GM10266 (cell line): ENCODE results near the gene ZNF284.

Source experiments
- DNase-seq: peaks from one replicate; pipeline ENCODE4 v3.0.0; 2012; ENCODE audit errors: extremely low spot score
- CTCF ChIP-seq: IDR thresholded peaks from 2 replicates; pipeline ENCODE4 v1.5.1; 2012; ENCODE audit warnings: mild to moderate bottlenecking, low read depth; ENCODE audit not compliant: control insufficient read depth, insufficient read depth; ENCODE audit errors: missing control alignments

ZNF284 gene

DNA sequence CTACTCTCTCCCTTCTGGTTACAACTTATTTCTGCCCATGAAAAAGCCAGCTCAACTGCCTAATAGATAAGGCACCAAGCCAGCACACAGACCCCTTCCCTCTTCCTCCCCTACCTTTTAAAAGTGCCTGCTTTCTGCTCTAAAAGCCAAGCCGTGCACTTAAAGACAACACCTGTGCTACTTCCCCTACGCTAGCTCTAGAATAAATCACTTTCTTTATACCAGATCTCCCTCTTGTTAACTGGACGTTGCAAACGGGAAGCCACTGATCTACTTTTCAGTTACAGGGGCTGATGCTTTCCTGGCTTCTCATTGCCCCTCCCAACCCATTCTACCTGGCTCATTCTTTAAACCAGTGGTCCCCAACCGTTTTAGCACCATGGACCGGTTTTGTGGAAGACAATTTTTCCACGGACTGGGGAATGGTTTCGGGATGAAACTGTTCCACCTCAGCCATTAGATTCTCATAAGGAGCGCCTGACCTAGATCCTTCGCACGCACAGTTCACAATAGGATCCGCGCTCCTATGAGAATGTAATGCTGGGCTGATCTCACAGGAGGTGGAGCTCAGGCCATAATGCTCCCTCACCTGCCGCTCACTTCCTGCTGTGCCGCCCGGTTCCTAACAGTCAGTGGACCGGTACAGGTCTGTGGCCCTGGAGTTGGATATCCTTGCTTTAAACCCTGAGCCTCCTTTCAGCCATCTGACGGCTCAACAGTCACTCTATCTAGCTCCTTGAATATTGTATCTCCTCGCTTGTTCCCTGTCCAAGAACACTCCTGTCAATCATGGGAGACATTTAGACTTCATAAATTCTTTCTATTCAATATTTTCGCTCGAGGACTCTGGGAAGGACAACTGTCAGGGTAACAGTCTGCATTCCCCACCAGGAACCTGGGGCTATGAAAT is 21.0 kb upstream of the ZNF284 start:
- no peak for DNase-seq
- no peak for TF ChIP-seq CTCF

- peak; percentile 64 for DNase-seq
- TF ChIP-seq CTCF, result no peak
Observed at GRCh38 chr19:44051650-44052402, 20.1 kb upstream of the ZNF284 start, which contains the start of gene ZNF223. Gene ZNF223, plus strand, starts transcription at chr19:44052036. Its CDS starts 3,141 bp downstream, at chr19:44055177.

- no peak for DNase-seq
- no peak for TF ChIP-seq CTCF
Observed at GRCh38 chr19:44055870-44056269, 16.1 kb upstream of the ZNF284 start.

DNA sequence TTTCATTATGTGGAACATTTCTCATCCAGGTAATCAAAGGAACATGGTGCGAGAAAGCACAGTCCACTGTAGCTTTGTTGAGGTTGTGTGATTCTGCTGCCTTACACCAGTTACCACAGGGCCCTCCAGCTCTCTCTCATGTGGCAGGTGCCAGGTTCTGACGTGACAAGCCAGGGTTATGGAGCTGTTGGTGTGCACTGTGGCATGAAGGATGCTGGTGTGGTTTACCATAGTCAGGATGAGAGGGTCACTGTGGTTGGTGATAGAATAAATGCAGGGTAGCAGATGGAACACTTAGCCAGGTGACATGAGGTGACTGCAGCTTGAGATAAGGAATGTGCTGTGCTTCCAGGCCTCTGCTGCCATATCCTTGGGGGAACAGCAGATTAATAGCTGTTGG is 12.7 kb upstream of the ZNF284 start:
- no peak for DNase-seq
- no peak for TF ChIP-seq CTCF

GRCh38 chr19:44061038-44061437 is 10.9 kb upstream of the ZNF284 start:
- DNase-seq, result no peak
- no peak for TF ChIP-seq CTCF

DNA sequence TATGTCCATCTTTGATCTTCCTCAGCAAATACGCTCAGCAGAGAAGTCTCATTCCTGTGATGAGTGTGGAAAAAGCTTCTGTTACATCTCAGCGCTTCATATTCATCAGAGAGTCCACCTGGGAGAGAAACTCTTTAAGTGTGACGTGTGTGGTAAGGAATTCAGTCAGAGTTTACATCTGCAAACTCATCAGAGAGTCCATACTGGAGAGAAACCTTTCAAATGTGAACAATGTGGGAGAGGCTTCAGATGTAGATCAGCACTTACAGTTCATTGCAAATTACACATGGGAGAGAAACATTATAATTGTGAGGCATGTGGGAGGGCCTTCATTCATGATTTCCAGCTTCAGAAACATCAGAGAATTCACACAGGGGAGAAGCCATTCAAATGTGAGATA is 5.7 kb upstream of the ZNF284 start:
- DNase-seq, result no peak
- TF ChIP-seq CTCF, result no peak
